HEK293T (cell line): Measurements from ENCODE around the gene MYRF.

Source experiments
- CTBP1 ChIP-seq: fragments of 450-650 bp; IDR thresholded peaks from 2 replicates; pipeline ENCODE4 v1.6.1; 2016; ENCODE audit warnings: borderline replicate concordance
- FOXA1 ChIP-seq: fragments of 450-650 bp; IDR thresholded peaks from 2 replicates; pipeline ENCODE4 v1.6.1; 2016; ENCODE audit warnings: mild to moderate bottlenecking
- FOXM1 ChIP-seq: fragments of 450-650 bp; IDR thresholded peaks from 2 replicates; pipeline ENCODE4 v1.6.1; 2017; ENCODE audit warnings: mild to moderate bottlenecking, borderline replicate concordance
- LEF1 ChIP-seq: fragments of 450-650 bp; IDR thresholded peaks from 2 replicates; pipeline ENCODE4 v1.6.1; 2017; ENCODE audit warnings: mild to moderate bottlenecking, borderline replicate concordance
- SP1 ChIP-seq: fragments of 450-650 bp; IDR thresholded peaks from 2 replicates; pipeline ENCODE4 v1.6.1; 2017
- SUZ12 ChIP-seq: fragments of 450-650 bp; IDR thresholded peaks from 2 replicates; pipeline ENCODE4 v1.6.1; 2016; ENCODE audit warnings: mild to moderate bottlenecking
- ZNF384 ChIP-seq: fragments of 450-650 bp; IDR thresholded peaks from 2 replicates; pipeline ENCODE4 v1.6.1; 2016

GRCh38 chr11:61702701-61703312, 49.6 kb upstream of the MYRF start:
- no peak for TF ChIP-seq SUZ12
- TF ChIP-seq SP1 = no peak
- no peak for TF ChIP-seq LEF1
- no peak for TF ChIP-seq CTBP1
- TF ChIP-seq ZNF384 = no peak
- TF ChIP-seq FOXA1 = no peak
- no peak for TF ChIP-seq FOXM1
